G401.6 (cell line): ENCODE measurements around the gene ROCK2.
"Not testable (repeated sequence)": the region's sequence is repeated elsewhere in the genome, so short reads cannot be mapped to it uniquely, and the experiment has no call there.

Experiments used
- FAIRE-seq: peaks from 2 replicates; lab custom pipeline; 2012; peaks lifted over from hg19 to GRCh38; lab: Jason Lieb, UNC

ROCK2 gene

GRCh38 chr2:11339508-11340083 lies 4.8 kb downstream of the ROCK2 start:
- no peak for FAIRE-seq

- no peak for FAIRE-seq
These were observed 5.9 kb downstream of the ROCK2 start for GRCh38 chr2:11338580-11338979.

GRCh38 chr2:11337909-11338308 lies 6.5 kb downstream of the ROCK2 start:
- no peak for FAIRE-seq

GRCh38 chr2:11336189-11336588 lies 8.2 kb downstream of the ROCK2 start:
- no peak for FAIRE-seq

- no peak for FAIRE-seq
These were observed 10.8 kb downstream of the ROCK2 start for GRCh38 chr2:11333427-11334183.

- FAIRE-seq: no peak
These were observed 11.8 kb downstream of the ROCK2 start for GRCh38 chr2:11332596-11332995.

- no peak for FAIRE-seq
These were observed 13.8 kb downstream of the ROCK2 start for GRCh38 chr2:11330457-11331142.

- FAIRE-seq: peak; percentile 39
These were observed 14.7 kb downstream of the ROCK2 start for GRCh38 chr2:11329776-11330175.

- not testable (repeated sequence) for FAIRE-seq
These were observed 15.9 kb downstream of the ROCK2 start for GRCh38 chr2:11328522-11328921.

- FAIRE-seq: no peak
These were observed 16.6 kb downstream of the ROCK2 start for GRCh38 chr2:11327871-11328270.

- no peak for FAIRE-seq
These were observed 17.7 kb downstream of the ROCK2 start for GRCh38 chr2:11326677-11327211.

- FAIRE-seq: no peak
These were observed 18.3 kb downstream of the ROCK2 start for GRCh38 chr2:11325961-11326676.

GRCh38 chr2:11321847-11322246 lies 22.6 kb downstream of the ROCK2 start:
- no peak for FAIRE-seq

- no peak for FAIRE-seq
These were observed 23.5 kb downstream of the ROCK2 start for GRCh38 chr2:11320698-11321492.

GRCh38 chr2:11319939-11320338 lies 24.5 kb downstream of the ROCK2 start:
- no peak for FAIRE-seq

GRCh38 chr2:11315074-11315705 lies 29.2 kb downstream of the ROCK2 start:
- FAIRE-seq: peak; percentile 83

- FAIRE-seq: no peak
These were observed 29.9 kb downstream of the ROCK2 start for GRCh38 chr2:11314487-11314886.

GRCh38 chr2:11312770-11313471 lies 31.5 kb downstream of the ROCK2 start:
- no peak for FAIRE-seq

- FAIRE-seq: no peak
These were observed 32.9 kb downstream of the ROCK2 start for GRCh38 chr2:11311543-11311942.

GRCh38 chr2:11310212-11310611 lies 34.2 kb downstream of the ROCK2 start:
- no peak for FAIRE-seq

- FAIRE-seq: no peak
These were observed 34.7 kb downstream of the ROCK2 start for GRCh38 chr2:11309706-11310105.
